ENCODE measurements around the gene MAGI3.
"Not testable (repeated sequence)": the region's sequence is repeated elsewhere in the genome, so short reads cannot be mapped to it uniquely, and the experiment has no call there.

Gene MAGI3

DNA sequence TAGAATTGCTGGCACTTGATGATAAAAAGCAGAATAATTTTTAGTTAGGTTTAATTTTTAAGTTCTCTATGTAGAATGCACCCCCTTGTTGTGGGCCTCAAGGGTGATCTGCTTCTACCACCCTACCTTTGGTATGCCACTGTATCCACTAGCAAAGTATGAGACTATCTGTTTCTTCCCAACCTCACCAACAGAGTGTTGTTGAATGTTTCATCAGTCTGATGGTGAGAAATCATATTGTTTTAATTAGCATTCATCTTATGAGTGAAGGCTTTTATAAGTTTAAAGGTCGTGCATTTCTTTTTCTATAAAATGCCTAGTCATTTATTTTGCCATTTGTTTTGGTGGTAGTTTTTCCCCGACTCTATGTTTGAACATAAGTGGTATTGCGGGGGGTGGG is 141.0 kb downstream of the MAGI3 start:
- DNase-seq, result no peak

DNA sequence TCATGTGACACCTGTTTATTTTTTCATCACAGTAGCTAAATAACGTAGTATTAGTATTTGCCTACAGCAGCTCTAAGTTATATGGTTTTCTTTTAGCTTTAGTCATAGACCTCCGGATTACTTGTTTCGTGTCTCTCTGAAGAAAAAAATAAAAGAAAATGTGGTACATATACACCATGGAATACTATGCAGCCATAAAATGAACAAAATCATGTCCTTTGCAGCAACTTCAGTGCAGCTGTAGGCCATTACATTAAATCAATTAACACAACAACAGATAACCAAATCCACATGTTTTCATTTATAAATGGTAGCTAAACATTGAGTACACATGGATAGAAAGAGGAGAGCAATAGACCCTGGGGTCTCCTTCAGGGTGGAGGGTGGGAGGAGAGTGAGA is 142.7 kb downstream of the MAGI3 start:
- no peak for DNase-seq

GRCh38 chr1:113534130-113534817 is 144.0 kb downstream of the MAGI3 start:
- no peak for DNase-seq

- no peak for DNase-seq
Observed at GRCh38 chr1:113534875-113535274, 144.6 kb downstream of the MAGI3 start.

DNA sequence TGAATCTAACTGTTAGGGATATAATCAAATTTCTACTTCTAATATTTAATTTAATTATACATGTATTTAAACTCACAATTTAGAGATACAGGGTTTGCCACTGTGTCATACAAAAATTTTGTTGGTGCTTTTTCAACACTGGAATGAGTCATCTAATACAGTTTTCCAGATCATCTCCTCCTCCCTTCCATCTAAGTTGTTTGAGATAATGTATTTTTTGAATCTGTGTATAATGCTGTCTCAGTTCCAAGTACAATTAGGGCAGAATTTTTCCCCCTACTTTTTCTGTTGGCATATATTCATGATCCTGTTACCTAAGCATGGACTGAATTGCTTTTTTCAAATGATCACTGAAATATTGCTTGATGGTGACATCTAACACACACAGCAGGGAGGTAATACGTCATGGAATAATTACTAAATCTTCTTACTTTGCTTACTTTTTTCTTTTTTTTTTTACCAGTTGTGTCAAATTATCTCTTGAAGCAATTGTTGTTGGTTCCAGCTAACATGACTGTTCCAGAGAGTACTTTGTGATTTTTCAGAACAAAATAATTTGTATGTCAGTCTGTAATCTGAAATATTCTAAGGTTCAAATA is 146.0 kb downstream of the MAGI3 start:
- DNase-seq, result no peak

DNA sequence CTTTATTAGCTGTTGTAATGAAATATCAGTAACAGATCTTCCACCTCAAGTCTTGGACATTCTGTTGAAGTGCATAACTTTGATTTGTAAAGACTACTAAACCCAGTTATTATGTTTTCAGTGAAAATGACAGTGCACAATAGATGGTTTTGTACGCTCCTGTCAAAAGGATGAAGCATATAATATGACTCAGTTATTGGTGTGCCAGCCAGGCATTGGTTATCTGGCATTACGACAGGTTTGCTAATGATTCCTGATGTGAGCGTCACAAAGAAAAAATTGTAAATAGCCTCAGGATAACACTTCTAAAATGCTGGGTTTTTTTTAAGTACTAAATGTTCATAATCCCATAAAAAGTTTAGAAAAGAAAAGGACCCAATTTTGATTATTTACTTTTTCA is 147.9 kb downstream of the MAGI3 start:
- no peak for DNase-seq

GRCh38 chr1:113540335-113540734 is 150.0 kb downstream of the MAGI3 start:
- DNase-seq, result no peak

DNA sequence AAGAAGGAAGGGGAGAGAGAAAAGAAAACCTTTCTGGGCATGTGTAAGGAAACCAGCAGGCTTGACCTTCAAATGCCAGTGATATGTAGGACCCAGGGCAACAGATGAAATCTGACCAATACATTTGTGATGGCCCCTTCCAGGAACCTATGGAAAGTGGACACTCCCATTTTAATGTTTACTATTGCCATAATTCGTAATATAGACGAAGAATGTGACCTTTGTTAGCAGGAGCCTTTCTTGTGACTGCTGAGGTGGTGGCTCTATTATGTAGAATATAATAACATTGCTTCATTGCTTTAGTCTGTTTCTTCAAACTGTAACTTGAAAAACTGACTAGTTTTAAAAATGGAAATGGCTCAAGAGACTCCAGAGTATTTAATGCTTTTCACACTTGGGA is 150.8 kb downstream of the MAGI3 start:
- DNase-seq, result no peak

- peak in 1 of 2 experiments; percentile 7 for DNase-seq
Observed at GRCh38 chr1:113542221-113542701, 151.9 kb downstream of the MAGI3 start.

DNA sequence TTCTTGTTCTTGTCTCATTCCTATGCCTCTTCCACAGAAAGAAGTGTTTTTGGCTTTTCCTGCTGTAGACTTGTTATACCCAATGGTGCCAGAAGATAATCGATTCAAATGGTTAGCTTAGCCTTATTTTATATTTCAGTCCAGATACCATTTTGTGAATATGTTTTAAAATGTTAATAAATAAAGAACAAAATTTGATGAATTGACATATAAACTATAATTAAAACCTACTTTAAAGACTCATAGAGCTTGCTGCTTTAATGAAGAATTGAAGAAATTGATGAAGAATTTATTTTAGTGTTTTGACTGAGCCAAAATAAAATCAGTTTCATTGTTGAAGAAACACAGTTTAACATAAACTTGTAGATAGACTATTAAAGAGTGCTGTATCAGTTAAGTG is 152.8 kb downstream of the MAGI3 start:
- no peak for DNase-seq

DNA sequence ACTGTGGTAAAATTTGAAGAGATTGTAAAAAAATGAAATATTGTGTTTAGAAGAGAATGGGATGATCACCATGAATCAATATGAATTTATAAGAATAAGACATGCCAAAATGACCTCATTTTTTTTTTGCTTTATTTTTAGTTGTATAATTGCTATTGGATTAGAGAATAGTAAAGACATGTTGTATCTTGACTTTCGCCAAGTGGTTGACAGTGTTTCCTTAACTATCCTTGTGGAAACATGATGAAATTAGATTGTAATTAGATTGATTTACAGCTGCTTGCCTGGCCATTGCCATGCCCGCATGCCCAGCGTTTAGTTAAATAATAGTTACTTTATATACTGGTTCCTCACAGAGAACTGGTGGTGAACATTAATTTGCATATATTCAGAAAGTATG is 154.9 kb downstream of the MAGI3 start:
- no peak for DNase-seq

DNA sequence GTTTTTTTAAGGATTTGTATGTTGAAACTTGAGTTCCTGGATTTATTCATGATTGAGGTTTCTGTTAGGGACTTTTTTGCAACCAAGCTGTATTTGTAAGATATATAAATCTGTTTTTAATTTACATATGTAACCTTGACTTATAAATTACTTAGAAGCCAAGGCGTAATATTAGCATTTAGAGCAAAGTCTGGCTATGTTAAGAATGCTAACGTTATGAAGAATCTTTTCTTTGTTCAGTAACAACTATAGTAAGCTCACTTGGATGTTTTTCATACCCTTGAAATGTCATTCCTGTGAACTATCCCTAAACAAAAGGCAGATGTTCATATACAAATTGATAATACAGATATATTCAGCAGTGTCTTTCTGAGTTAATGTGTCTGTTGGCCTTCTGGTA is 155.3 kb downstream of the MAGI3 start:
- no peak for DNase-seq

- no peak for DNase-seq
Observed at GRCh38 chr1:113551728-113552127, 161.4 kb downstream of the MAGI3 start.

DNA sequence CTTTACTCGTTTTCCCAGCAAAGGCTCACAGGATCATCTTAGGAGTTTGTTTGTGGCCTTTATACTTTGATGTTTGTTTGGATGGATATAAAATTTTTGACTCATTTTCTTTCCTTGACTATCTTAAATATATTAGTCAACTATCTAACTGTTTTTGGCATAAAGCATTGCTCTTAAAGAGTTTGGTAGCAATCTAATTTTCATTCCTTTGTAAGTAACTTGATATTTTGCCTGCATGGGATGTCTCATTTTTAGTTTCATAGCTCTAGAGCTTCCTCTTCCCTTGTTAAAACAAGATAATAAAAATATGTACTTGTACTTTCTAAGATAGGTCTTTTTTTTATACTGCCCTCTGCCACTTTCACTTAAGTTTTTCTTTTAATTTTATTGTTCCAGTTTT is 161.9 kb downstream of the MAGI3 start:
- DNase-seq, result no peak

GRCh38 chr1:113557187-113557586 is 166.9 kb downstream of the MAGI3 start:
- no peak for DNase-seq

DNA sequence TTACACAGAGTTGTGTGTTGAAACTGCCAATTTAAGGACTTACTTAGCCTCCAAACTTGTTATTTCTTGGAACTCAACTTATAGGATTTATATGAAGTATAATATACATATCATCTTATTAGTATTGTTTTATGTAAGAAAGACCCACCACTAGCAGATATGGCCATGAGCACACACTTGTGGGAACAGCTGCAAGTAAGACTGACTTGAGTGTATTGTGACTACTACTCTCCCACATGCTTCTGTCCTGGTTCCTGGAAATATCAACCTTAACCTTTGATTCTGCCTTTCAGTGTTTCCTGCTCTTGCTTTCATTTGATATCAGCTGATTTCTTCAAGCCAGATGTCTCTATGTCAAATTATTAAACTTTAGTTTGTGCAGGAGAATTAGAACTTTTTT is 175.3 kb downstream of the MAGI3 start:
- no peak for DNase-seq

DNA sequence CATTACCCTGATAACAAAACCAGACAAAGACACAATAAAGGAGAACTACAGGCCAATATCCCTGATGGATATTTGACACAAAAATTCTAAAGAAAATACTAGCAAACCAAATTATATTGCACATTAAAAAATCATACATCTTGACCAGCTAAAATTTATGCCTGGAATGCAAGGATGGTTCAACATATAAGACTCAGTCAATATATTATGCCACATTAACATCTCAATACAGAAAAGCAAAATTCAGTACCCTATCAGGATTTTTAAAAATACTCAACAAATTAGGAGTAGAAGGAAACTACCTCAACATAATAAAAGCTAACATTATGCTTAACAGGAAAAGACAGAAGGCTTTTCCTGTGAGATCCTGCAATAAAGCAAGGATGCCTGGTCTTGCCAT is 177.1 kb downstream of the MAGI3 start:
- no peak for DNase-seq

DNA sequence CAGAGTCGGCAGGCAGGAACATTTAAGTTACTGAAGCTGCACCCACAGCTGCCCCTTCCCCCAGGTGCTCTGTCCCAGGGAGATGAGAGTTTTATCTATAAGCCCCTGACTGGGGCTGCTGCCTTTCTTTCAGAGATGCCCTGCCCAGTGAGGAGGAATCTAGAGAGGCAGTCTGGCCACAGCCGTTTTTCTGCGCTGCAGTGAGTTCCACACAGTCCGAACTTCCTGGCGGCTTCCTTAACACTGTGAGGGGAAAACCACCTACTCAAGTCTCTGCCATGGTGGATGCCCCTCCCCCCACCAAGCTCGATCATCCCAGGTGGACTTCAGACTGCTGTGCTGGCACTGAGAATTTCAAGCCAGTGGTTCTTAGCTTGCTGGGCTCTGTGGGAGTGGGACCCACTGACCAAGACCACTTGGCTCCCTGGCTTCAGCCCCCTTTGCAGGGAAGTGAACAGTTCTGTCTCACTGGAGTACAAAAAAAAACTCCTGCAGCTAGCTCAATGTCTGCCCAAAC is 185.5 kb downstream of the MAGI3 start:
- DNase-seq, result not testable (repeated sequence)

DNA sequence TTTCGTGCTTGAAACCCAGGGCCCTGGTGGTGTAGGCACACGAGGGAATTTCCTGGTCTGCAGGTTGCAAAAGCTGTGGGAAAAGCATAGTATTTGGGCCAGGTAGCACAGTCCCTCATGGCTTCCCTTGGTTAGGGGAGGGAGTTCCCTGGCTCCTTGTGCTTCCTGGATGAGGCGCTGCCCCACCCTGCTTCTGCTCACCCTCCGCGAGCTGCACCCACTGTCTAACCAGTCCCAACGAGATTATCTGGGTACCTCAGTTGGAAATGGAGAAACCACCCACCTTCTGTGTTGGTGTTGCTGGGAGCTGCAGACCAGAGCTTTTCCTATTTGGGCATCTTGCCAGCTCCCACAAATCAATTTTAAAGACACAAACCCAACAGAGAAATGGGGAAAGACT is 186.0 kb downstream of the MAGI3 start:
- DNase-seq, result no peak

DNA sequence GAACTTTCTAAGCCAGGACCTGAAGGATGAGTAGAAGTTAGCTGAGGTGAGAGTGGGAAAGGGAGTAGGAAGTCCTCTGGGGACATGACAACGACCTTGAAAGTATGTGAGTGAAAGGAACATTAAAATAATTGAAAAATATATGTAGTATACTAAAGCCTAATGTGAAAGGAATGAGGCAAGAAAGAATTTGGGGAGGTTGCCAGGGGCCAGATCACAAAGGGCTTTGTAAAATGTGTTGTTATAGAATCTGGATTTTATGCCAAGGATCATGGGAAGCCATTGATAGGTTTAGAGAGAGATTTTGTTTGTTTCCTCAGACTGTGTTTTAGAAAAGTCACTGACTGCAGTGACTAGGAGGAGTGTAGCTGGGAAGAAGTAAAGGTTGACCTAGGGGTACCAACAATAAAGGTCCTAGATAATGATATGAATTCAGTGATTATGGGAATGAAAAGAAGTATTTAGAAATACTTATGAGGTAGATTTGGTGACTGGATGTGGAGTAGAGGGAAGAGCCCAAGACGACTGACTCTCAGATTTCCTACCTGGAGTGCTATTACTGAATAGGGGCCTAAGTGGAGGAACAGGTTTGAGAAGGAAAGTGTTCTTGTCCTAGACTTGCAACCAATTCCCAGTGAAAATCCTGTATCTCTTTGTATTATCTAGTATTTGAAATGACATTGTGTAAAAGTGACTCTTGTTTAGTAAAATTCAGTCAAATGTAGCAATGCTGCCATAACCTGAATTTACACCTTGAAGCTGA is 189.1 kb downstream of the MAGI3 start:
- no peak for DNase-seq

DNA sequence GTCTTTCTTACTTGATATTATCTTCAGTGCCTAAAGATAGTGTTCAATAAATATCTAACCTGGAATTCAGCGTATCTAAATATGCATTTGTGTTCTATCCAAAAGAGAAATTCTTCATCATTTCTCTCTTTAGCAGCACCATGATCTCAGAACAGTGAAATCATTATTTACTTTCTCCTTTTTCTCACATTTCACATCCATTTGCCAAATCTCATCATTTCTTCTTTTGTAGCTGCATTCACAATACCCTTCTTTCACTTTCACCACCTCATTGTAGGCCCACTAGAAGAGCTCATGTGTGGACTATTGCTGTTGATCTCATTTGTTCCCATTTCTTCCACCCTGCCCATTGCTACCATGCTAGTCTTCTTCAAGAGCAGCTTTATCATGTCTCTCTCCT is 191.0 kb downstream of the MAGI3 start:
- DNase-seq, result no peak

GRCh38 chr1:113582084-113582483 is 191.8 kb downstream of the MAGI3 start:
- DNase-seq, result no peak

DNA sequence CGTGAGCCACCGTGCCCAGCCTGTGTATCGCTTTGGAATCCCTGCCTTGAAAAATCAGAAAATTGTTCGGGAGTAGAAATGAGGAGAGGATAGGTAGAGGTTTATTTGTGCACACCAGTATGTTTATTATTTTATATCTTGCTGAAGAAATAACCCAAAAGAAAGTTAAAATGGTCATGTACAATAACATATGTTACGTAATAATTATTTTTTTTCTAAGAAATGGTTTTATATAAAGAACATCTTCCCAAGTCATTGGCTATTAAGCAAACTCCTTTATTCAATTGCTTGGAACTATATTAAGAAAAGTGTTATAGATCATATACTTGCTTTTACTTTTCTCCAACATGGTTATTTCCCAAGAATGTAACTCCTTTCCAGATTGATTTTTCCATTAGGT is 197.2 kb downstream of the MAGI3 start:
- no peak for DNase-seq

- no peak for DNase-seq
Observed at GRCh38 chr1:113592230-113592629, 201.9 kb downstream of the MAGI3 start.

All from AML-193 (cell line).